ENCODE data around the gene ENAH.

DNA sequence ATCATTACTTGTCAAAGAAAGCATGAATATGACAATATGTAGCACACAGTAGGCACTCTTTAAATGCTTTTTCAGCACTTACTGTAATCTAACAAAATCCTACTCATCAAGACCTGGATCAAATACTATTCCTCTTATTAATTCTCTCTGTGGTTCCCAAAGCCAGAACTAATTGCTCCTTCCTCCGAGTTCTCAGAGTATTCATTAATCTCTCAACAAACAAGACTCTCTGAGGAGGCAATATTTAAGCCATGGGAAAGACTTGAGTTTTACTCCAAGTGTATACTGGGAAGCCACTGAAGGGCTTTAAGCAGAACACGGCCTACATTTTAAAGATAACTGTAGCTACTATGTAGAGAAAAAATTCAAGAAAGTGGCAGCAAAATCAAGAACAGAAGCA lies 79.7 kb downstream of the ENAH start:
- TF ChIP-seq CTCF (conservative IDR thresholded peaks at IDR 0.05; ENCODE audit: low read length): no peak
- no peak for TF ChIP-seq EZH2phosphoT487 (IDR thresholded peaks at IDR 0.05; ENCODE audit: borderline replicate concordance)
